Measurements from ENCODE around the gene RTEL1.

DNA sequence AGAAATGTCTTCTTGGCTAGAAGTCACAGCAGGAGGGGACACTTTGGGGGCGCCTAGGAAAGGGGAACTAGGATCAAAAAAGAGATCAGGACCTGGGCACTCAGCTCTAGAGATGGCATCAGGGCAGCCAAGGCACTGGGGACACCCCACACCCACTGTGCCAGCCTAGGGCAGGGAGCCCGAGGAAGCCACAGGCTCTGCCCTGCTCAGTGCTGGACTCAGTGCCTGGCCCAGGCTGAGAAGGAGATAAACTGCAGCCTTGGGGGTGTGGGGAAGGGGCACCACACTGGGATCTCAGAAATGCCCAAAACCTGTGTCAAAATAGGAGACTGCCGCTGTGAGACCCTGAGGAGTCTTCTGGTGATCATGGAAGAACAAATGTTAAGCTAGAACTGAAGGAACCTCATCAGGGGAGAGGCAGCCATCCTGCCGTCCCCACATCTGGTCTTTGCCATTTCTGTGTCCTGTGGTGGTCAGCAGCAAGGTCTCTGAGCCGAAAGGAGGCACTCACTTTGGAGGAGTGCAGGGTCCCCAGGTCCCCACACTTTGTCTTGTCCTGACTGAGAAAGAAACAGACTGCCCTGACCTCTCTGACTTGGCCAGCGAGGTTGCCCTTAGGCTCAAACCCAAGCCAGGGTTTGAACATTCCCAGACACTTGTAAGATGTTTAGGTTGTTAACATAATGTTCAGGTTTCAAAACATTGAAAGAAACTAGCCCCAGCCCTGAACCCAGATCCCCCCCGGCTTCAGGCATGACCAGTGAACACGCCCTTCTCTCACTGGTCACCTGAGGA lies 47.3 kb downstream of the RTEL1 start:
- TF ChIP-seq, protein P1, sequence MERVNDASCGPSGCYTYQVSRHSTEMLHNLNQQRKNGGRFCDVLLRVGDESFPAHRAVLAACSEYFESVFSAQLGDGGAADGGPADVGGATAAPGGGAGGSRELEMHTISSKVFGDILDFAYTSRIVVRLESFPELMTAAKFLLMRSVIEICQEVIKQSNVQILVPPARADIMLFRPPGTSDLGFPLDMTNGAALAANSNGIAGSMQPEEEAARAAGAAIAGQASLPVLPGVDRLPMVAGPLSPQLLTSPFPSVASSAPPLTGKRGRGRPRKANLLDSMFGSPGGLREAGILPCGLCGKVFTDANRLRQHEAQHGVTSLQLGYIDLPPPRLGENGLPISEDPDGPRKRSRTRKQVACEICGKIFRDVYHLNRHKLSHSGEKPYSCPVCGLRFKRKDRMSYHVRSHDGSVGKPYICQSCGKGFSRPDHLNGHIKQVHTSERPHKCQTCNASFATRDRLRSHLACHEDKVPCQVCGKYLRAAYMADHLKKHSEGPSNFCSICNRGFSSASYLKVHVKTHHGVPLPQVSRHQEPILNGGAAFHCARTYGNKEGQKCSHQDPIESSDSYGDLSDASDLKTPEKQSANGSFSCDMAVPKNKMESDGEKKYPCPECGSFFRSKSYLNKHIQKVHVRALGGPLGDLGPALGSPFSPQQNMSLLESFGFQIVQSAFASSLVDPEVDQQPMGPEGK (CRISPR knock-in tag; IDR thresholded peaks at IDR 0.05; ENCODE audit: borderline replicate concordance): no peak
- no peak for TF ChIP-seq ZC3H10 (CRISPR knock-in tag; IDR thresholded peaks at IDR 0.05)
- TF ChIP-seq ISL1 (CRISPR knock-in tag; IDR thresholded peaks at IDR 0.05): no peak
- TF ChIP-seq, protein P2, sequence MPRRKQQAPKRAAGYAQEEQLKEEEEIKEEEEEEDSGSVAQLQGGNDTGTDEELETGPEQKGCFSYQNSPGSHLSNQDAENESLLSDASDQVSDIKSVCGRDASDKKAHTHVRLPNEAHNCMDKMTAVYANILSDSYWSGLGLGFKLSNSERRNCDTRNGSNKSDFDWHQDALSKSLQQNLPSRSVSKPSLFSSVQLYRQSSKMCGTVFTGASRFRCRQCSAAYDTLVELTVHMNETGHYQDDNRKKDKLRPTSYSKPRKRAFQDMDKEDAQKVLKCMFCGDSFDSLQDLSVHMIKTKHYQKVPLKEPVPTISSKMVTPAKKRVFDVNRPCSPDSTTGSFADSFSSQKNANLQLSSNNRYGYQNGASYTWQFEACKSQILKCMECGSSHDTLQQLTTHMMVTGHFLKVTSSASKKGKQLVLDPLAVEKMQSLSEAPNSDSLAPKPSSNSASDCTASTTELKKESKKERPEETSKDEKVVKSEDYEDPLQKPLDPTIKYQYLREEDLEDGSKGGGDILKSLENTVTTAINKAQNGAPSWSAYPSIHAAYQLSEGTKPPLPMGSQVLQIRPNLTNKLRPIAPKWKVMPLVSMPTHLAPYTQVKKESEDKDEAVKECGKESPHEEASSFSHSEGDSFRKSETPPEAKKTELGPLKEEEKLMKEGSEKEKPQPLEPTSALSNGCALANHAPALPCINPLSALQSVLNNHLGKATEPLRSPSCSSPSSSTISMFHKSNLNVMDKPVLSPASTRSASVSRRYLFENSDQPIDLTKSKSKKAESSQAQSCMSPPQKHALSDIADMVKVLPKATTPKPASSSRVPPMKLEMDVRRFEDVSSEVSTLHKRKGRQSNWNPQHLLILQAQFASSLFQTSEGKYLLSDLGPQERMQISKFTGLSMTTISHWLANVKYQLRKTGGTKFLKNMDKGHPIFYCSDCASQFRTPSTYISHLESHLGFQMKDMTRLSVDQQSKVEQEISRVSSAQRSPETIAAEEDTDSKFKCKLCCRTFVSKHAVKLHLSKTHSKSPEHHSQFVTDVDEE (CRISPR knock-in tag; IDR thresholded peaks at IDR 0.05): no peak
- TF ChIP-seq, protein P3, sequence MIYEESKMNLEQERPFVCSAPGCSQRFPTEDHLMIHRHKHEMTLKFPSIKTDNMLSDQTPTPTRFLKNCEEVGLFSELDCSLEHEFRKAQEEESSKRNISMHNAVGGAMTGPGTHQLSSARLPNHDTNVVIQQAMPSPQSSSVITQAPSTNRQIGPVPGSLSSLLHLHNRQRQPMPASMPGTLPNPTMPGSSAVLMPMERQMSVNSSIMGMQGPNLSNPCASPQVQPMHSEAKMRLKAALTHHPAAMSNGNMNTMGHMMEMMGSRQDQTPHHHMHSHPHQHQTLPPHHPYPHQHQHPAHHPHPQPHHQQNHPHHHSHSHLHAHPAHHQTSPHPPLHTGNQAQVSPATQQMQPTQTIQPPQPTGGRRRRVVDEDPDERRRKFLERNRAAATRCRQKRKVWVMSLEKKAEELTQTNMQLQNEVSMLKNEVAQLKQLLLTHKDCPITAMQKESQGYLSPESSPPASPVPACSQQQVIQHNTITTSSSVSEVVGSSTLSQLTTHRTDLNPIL (CRISPR knock-in tag; IDR thresholded peaks at IDR 0.05; ENCODE audit: low read depth): no peak
- TF ChIP-seq TCF4 (CRISPR knock-in tag; IDR thresholded peaks at IDR 0.05; ENCODE audit: borderline replicate concordance): no peak
- TF ChIP-seq CSDC2 (CRISPR knock-in tag; IDR thresholded peaks at IDR 0.05): no peak
- TF ChIP-seq, protein P4, sequence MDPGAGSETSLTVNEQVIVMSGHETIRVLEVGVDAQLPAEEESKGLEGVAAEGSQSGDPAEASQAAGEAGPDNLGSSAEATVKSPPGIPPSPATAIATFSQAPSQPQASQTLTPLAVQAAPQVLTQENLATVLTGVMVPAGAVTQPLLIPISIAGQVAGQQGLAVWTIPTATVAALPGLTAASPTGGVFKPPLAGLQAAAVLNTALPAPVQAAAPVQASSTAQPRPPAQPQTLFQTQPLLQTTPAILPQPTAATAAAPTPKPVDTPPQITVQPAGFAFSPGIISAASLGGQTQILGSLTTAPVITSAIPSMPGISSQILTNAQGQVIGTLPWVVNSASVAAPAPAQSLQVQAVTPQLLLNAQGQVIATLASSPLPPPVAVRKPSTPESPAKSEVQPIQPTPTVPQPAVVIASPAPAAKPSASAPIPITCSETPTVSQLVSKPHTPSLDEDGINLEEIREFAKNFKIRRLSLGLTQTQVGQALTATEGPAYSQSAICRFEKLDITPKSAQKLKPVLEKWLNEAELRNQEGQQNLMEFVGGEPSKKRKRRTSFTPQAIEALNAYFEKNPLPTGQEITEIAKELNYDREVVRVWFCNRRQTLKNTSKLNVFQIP (CRISPR knock-in tag; IDR thresholded peaks at IDR 0.05; ENCODE audit: borderline replicate concordance, low read depth): no peak
- no peak for TF ChIP-seq ZFP3 (CRISPR knock-in tag; IDR thresholded peaks at IDR 0.05)
- TF ChIP-seq TOX (CRISPR knock-in tag; IDR thresholded peaks at IDR 0.05; ENCODE audit: borderline replicate concordance): no peak
- no peak for TF ChIP-seq ZFP30 (CRISPR knock-in tag; IDR thresholded peaks at IDR 0.05)
- no peak for TF ChIP-seq ZNF70 (CRISPR knock-in tag; IDR thresholded peaks at IDR 0.05)
- no peak for TF ChIP-seq ZNF565 (CRISPR knock-in tag; conservative IDR thresholded peaks at IDR 0.05; ENCODE audit: low read depth)

Data from SK-N-SH treated with all-trans-retinoic acid at 6 μM for 48 hours (cell line).